GM12878 (cell line): ENCODE data around the gene CRTC2. TPM values are rescaled to one million over a fixed set of nuclear protein-coding genes. Genes with fewer than 3 reads are reported as not detected.
A peak's percentile ranks its signal among the peaks of the same experiment; 100 is the strongest.

Experiments
- ATF2 ChIP-seq: IDR thresholded peaks from 2 replicates; pipeline ENCODE4 v1.6.1; 2012; ENCODE audit warnings: low read length, inconsistent platforms
- ATF7 ChIP-seq: fragments of 450-650 bp; IDR thresholded peaks from 2 replicates; pipeline ENCODE4 v1.6.1; 2016; ENCODE audit warnings: low read depth, mild to moderate bottlenecking
- CREB1 ChIP-seq: IDR thresholded peaks from 2 replicates; pipeline ENCODE4 v1.6.1; 2012; ENCODE audit warnings: low read depth, mild to moderate bottlenecking, inconsistent platforms
- E2F8 ChIP-seq: fragments of 450-650 bp; IDR thresholded peaks from 2 replicates; pipeline ENCODE4 v1.6.1; 2018; ENCODE audit warnings: mild to moderate bottlenecking, low read depth, moderate library complexity; ENCODE audit not compliant: partially characterized antibody
- ELK1 ChIP-seq: IDR thresholded peaks from 2 replicates; pipeline ENCODE4 v1.6.1; 2012; ENCODE audit warnings: low read depth, low read length, improper control_type of control experiment
- EP300 ChIP-seq, 2 experiments: fragments of 150-350 bp in 1 of 2; IDR thresholded peaks; 2 replicates each; pipeline ENCODE4 v1.6.1; 2011 to 2012; ENCODE audit warnings: low read depth in 2 of 2, low read length in 2 of 2, borderline replicate concordance in 1 of 2, improper control_type of control experiment in 1 of 2, inconsistent platforms in 1 of 2; ENCODE audit not compliant: control insufficient read depth in 1 of 2
- KLF5 ChIP-seq: fragments of 450-650 bp; IDR thresholded peaks from 2 replicates; pipeline ENCODE4 v1.6.1; 2014; ENCODE audit warnings: mild to moderate bottlenecking; ENCODE audit not compliant: partially characterized antibody
- MAX ChIP-seq: IDR thresholded peaks from 2 replicates; pipeline ENCODE4 v1.6.1; 2012; ENCODE audit warnings: low read depth, low read length, improper control_type of control experiment
- NRF1 ChIP-seq: conservative IDR thresholded peaks from 2 replicates; pipeline ENCODE4 v1.6.1; 2011; ENCODE audit warnings: mild to moderate bottlenecking, low read depth, low read length, improper control_type of control experiment
- PRDM15 ChIP-seq: fragments of 450-650 bp; formaldehyde crosslinking; IDR thresholded peaks from 2 replicates; pipeline ENCODE4 v1.4.0; 2020; ENCODE audit warnings: mild to moderate bottlenecking, moderate library complexity
- RAD51 ChIP-seq: fragments of 450-650 bp; IDR thresholded peaks from 2 replicates; pipeline ENCODE4 v1.6.1; 2016; ENCODE audit warnings: moderate library complexity, mild to moderate bottlenecking, inconsistent platforms
- RBBP5 ChIP-seq: fragments of 200-600 bp; sonication (generic); conservative IDR thresholded peaks from 2 replicates; pipeline ENCODE4 v1.6.1; 2016
- SIN3A ChIP-seq: IDR thresholded peaks from 2 replicates; pipeline ENCODE4 v1.6.1; 2012; ENCODE audit warnings: low read depth, low read length, improper control_type of control experiment
- STAT1 ChIP-seq: fragments of 450-650 bp; conservative IDR thresholded peaks from 2 replicates; pipeline ENCODE4 v1.6.1; 2014; ENCODE audit warnings: antibody characterized with exemption, mild to moderate bottlenecking
- USF2 ChIP-seq: IDR thresholded peaks from 2 replicates; pipeline ENCODE4 v1.6.1; 2011; ENCODE audit warnings: low read depth, low read length, improper control_type of control experiment, borderline replicate concordance
- YBX1 ChIP-seq: fragments of 450-650 bp; IDR thresholded peaks from 2 replicates; pipeline ENCODE4 v1.6.1; 2016; ENCODE audit warnings: antibody characterized with exemption
- ZNF207 ChIP-seq: fragments of 450-650 bp; IDR thresholded peaks from 2 replicates; pipeline ENCODE4 v1.6.1; 2014; ENCODE audit warnings: antibody characterized with exemption, mild to moderate bottlenecking, borderline replicate concordance
- ZNF217 ChIP-seq: fragments of 450-650 bp; IDR thresholded peaks from 2 replicates; pipeline ENCODE4 v1.6.1; 2017; ENCODE audit warnings: antibody characterized with exemption, mild to moderate bottlenecking
- ZNF274 ChIP-seq: IDR thresholded peaks from one replicate; pipeline ENCODE4 v1.8.0; 2011; ENCODE audit not compliant: insufficient read length, insufficient read depth
- polyA plus RNA-seq, 11 experiments: library from polyadenylated mRNA; depleted of rRNA in 4 of 11; unstranded in 6 of 11; stranded (reverse) in 5 of 11; fragments of >200 nt; fragmentation: Nextera tagmentation in 4 of 11; fragmentation: Illumina TruSeq in 1 of 11; extraction: Ambion mirVana in 4 of 11; extraction: Trizol in 1 of 11; gene quantifications; 1 replicate in 1 of 11; 2 replicates in 10 of 11; pipeline versions ENCODE4 v1.2.1 to v1.2.3, GENCODE V29; 2011 to 2016; ENCODE audit warnings: inconsistent platforms in 2 of 11, missing spikeins in 2 of 11, low read depth in 1 of 11
- total RNA-seq, 4 experiments: library from RNA; depleted of rRNA in 3 of 4; stranded (reverse); fragments of >200 nt in 3 of 4; fragmentation: Illumina TruSeq in 1 of 4; extraction: Trizol in 1 of 4; gene quantifications; 2 replicates each; pipeline versions ENCODE4 v1.2.1 to v1.2.3, GENCODE V29; 2013 to 2021

CRTC2 gene
- total and polyA plus RNA-seq, 10 of the 15 experiments (the other 5 are each of a cell fraction or from before 2014, with no cell fraction given) = 5.1 to 57.9 (median 32.7) TPM

GRCh38 chr1:153990468-153991150 is 32.2 kb upstream of the CRTC2 start, which contains the start of gene RPS27 (continued):
- TF ChIP-seq ATF2 (peak; percentile 71; the same call in 1 of the 2 replicates), NRF1 (no peak), ATF7 (peak; percentile 91), USF2 (no peak), STAT1 (no peak; the same call in 1 of the 2 replicates), EP300 (IDR thresholded peaks at IDR 0.05; ENCODE audit: borderline replicate concordance in 1 of 2, control insufficient read depth in 1 of 2, low read depth in 2 of 2, low read length in 2 of 2) (no peak), SIN3A (no peak), ZNF274 (no peak), YBX1 (no peak), ZNF207 (peak; percentile 75; the same call in 1 of the 2 replicates), RBBP5 (no peak), KLF5 (peak; percentile 81), ELK1 (peak; percentile 40; the same call in 1 of the 2 replicates), E2F8 (peak; percentile 69), ZNF217 (no peak), MAX (no peak), PRDM15 (CRISPR knock-in tag) (no peak), RAD51 (peak; percentile 33), CREB1 (peak; percentile 98)
